NCI-H2227 treated with DMSO at 0.1 percent for 48 hours (cell line): ENCODE measurements around the gene KDM7A.

Experiments used
- DNase-seq: peaks from one replicate; lab custom pipeline; 2025; lab: John Stamatoyannopoulos, UW

The KDM7A gene

DNA sequence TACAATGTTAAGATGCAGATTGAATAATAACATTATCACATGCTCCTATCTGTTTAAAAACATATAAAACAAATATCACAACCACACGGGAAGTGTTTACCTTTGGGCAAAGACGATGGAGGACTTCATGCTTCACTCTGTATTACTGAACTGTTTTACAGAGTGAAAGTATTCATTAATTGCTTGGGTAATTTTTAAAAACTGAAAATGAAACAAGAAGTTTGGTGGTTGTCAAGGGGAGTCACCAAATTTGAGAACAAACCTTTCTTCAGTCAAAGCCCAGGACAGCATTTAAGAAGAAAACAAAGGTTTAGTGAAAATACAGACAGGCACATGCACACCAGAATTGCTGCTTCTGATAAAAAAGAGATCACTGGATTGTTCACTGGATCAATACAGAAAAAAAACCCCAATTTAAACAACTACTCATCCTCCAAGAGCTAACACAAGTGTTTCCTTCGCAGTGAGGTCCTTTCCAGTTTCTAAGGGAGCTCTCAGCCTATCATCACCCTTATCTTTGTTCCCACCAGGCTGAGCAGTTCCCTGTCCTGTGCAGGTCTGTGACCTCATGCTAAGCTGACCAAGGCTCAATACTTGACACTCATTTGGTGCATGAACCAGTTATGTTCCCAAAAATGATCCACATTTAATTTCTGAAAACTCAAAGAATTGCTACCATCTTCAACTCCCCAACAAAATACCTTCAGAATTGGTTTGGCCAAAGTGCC is 122.8 kb downstream of the KDM7A start:
- no peak for DNase-seq

DNA sequence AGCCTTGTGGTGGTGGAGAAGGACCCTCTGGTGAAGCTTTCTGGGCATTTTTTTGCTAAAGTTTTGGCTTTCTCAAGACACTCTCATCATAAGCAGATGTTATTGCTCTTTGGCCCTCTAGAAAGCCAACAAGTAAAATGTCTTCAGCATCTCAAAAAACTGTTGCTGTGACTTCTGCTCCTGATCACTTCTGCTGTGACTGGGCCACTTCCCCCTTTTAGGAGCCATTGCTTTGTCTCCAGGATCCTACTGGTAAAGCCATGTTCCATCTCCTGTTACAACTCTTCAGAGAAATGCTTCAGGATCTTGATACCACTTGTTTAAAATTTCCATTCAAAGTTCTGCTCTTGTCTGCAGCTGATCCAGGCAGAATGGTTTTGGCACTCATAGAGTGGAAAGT is 125.0 kb downstream of the KDM7A start:
- no peak for DNase-seq

DNA sequence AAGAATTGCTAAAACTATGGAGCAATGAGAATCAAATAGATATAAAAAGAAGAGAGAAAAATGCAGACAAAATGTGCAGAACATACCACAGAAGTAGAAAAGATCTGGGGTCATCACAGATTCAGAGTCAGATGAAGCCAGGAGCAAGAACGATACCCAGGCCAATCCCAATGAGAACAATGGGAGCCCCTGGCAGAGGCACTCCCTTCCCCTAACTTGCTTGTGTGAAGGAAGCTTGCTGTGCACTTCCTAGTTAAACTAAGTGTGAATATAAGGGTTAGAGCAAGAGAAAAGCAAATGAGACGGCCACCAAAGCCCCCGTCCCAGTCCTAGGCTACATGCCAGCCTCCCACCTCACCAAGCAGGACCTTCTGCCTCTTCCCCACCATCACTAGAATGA is 126.7 kb downstream of the KDM7A start:
- no peak for DNase-seq

DNA sequence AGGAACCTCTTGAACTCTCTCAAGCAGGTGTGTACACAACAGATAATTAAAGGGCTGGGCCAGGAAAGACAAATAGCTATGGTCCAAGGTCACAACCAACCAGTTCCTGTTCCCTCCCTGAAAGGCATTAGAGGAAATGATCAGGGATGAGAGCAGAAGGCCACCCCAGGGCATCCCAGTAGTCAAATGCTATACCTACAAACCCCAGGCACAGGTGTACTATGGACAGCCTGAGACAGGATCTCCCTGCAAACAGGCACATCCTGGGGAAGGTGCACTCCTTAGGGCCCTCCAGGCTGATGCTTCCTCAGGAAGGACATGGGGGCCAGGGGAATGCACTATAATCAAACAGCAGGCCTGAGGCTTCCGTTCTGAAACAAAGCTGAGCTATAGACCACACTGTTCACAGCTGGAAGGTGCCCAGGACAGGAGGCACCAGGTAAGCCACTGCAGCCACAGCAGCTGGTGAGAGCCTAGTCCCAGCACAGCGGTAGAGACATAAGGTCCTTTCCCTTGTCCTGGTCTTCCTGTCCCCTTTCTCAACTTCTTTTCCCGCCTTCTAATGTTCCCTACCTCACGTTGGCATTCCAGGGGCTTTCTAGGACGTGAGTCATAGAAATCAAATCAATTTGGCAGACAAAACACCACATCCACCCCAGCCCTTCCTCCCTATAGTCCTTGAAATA is 127.3 kb downstream of the KDM7A start:
- no peak for DNase-seq

DNA sequence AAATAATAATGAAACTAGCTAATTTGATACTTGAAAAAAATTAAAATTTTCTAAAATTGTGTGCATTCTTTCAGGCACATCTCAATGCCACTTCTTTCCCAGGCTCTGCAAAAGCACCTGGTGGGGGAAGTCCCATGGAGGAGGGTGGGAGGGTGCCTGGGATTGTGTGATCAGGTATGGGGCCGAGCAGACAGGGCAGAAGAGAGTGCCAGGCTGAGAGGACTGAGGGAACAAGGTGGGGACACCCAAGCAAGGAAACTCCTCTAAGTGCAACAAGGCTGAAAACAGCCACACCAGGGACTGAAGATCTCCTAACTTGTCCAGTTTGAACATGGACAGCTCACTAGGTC is 127.8 kb downstream of the KDM7A start:
- DNase-seq = no peak

DNA sequence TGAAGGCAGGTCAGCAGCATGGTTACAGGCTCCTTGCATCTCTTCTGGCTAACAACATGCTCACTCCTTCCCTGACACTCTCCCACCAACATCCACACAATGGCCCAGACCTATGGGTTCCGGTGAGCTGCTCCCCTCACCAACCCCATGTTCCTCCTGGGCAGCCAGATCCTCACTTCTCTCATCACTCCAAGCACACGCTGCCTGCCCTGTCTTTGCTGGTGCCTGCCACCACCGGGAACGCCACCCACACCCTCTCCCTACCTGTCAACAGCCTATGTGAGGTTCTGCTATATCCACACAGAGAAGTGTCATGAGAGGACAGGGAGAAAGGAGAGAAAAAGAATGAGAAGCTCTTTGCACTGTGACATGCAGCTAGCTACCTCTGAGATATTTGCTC is 128.6 kb downstream of the KDM7A start:
- DNase-seq = no peak

DNA sequence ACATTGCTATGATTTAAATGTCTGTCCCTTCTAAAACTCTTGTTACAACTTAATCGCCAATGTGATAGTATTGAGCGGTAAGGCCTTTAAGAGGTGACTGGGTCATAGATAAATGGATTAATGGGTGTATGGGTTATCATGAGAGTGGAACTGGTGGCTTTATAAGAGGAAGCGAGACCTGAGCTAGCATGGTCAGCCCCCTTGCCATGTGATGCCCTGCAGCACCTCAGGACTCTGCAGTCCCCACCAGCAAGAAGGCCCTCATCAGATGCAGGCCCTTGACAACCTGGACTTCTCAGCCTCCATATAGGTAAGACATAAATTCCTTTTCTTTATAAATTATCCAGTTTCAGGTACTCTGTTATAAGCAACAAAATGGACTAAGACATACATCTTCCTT is 129.6 kb downstream of the KDM7A start:
- DNase-seq = no peak

DNA sequence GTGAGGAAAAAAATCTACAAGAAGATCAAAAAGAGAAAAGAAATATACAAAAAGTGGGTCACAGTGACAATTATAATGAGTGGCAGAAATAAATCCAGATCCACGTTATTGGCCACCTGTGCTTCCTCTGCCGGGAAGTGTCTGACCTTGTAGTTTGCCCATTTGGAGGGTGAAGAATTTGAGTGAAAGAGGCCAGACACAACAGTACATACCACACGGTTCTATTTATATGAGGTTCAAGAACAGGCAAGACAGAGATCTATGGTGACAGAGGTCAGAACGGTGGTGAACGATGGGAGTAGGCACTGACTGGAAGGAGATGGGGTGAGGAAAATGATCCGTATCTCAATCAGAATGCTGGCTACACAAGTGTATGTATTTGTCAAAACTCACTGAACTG is 131.1 kb downstream of the KDM7A start:
- no peak for DNase-seq

DNA sequence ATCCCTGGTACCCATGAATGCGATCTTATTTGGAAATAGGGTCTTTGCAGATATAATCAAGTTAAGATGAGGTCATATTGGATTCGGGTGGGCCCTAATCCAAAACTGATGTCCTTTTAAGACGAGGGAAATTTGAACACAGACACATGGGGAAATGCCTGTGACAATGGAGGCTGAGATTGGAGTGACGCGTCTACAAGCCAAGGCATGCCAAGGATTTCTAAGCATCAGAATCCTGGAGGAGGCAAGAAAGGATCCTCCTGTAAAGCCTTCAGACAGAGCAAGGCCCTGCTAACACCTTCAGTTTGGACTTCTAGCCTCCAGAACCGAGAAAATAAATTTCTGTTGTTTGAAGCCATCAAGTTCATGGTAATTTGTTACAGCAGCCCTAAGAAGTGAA is 132.5 kb downstream of the KDM7A start:
- no peak for DNase-seq

DNA sequence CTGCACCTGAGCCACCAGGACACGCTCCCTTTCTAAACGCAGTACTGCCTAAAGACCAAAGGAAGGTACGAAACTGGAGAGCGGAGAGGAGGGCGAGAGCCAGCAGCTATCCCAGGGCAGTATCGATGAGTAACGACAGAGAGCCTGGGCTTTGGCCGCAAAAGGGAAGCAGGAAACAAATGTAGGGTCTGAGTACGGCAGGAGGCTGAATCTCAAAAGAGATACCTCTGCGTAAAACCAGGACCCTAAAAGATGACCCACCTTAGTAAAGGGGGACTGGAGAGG is 134.5 kb downstream of the KDM7A start:
- DNase-seq = no peak

DNA sequence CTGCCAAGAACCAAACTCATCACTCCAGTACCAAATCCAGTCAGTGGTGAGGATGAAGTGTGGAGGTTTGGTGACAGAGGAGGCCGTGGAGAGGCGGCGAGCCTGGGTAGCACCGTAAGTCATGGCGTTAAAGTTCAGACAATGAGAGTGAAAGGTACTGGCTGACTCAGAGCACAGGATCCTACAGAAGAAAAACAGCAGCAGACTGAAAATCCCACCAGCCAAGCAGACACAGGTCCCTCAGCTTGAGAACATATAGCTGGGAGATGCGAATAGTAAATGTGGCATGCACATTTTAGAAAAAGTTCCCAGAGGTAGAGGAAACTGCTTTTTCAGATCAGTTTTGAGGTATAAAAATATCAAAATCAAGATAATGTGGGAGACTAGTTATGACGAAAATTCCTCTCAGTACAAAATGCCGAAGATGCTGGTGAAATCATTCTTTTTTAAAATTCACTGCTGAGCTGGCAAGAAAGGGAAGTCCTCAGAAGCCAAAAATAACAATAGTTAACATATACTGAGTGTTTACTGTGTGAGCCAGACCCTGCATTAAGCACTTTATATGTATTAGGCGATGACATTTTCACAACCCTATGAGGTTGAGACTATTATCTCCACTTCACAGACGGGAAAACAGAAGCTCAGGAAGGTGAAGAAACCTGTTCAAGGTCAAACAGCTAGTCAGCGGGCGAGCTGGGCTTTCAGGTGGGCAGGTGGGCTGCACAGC is 135.0 kb downstream of the KDM7A start:
- DNase-seq = no peak

DNA sequence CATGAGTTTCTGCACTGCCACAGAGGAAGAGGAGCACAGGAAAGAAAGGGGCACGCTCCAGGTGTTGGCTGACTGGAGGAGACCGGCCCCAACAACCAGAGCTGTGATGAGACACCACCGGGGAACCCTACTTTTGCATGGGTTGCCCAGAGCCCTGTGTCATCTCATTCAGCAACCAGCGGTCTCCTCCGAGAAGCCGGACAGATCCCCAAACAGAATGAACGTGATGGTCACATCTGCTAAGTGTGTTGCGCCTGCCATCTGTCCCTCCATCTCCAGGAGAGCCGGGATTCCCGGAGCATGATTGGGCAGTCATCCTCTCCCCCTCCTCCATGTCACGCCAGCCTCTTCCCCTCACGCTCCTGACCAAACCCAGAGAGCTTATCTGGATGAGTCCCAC is 136.9 kb downstream of the KDM7A start:
- DNase-seq = no peak

DNA sequence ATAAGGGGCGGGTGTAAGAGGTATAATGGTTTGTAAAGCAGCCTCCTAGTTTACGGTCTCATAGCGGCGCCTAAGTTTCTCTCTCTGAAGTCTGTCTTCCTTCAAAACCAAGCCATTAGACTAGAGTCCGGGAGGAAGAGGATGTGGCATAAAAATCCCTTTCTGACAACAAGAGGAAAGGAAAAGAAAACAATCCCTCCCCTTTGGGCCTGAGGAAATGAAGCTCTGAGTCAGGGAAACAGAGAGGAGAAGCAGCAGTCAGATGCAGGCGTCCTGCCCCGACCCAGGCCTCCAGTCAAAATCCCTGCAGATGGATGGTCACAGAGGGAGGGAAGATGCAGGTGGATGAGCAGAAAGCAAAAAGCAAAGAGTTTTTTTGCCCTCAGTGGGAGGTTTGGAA is 137.7 kb downstream of the KDM7A start:
- DNase-seq = no peak

DNA sequence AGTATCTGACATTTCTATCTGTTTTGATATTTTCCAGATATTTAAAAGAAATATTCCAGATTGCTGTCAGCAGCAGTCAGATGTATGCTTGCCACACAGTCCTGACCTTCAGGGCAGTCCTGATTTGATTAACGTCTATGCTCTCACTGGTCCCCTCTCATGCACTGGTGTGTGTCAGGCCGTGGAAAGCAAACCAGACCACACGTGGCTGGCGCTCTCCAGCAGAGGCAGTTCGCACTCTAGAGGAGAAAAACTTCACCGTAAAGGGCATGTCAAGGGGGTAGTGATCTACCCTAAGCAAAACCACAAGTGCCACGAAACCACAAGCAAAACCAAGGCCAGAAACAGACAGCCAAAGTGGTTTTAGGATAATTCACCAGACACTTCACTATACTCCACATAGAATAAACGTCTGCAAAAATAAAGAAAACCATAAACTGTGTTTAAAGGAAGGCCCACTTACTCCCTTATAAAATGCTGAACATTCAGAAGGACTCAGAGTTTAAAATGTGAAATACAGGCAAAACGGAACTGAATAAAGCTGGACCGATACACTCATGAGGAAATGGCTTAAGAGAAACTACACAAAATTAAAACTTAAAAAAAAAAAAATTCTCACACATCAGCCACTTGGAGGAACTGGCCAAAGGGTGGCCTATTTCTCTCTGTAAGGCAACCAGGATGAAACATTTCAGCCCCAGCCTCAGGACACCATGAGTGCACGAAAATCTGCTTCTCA is 140.4 kb downstream of the KDM7A start:
- no peak for DNase-seq

DNA sequence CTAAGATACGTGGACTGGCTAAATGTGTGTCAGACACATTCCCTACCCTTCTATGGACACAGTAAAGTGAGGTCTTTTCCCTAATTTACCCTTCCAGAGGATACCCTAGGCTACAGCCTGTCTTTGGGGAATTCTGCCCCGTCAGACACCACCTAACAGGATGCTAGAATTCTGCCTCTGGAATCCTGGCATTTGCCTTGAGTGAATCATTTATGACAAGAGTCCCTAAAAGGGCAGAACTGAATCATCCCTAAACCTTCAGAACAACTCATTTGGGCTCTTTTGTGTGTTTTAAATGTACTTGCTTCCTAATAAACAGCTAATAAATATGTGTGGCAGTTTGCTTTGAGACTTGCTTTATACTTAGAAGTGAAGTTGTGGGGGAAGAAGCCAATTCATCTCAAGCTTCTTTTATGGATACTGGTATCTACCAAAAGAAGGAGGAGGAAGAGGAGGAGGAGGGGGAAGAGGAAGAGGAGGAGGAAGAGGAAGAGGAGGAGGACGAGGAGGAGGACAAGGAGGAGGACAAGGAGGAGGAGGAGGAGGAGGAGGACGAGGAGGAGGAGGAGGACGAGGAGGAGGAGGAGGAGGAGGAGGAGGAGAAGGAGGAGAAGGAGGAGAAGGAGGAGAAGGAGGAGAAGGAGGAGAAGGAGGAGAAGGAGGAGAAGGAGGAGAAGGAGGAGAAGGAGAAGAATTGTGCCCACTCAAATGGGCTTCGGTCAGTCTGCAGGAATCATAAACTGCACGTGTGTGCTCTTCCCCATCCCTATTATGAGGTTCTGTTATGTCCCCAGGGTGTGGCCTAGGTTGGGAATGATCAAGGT is 141.2 kb downstream of the KDM7A start:
- no peak for DNase-seq
